ENCODE data around the gene PLD1. TPM values are rescaled to one million over a fixed set of nuclear protein-coding genes. Genes with fewer than 3 reads are reported as not detected.

PLD1 gene
- total RNA-seq, 4 donors from 2014 or later = 30.9 to 67.9 (median 56.0) TPM

DNA sequence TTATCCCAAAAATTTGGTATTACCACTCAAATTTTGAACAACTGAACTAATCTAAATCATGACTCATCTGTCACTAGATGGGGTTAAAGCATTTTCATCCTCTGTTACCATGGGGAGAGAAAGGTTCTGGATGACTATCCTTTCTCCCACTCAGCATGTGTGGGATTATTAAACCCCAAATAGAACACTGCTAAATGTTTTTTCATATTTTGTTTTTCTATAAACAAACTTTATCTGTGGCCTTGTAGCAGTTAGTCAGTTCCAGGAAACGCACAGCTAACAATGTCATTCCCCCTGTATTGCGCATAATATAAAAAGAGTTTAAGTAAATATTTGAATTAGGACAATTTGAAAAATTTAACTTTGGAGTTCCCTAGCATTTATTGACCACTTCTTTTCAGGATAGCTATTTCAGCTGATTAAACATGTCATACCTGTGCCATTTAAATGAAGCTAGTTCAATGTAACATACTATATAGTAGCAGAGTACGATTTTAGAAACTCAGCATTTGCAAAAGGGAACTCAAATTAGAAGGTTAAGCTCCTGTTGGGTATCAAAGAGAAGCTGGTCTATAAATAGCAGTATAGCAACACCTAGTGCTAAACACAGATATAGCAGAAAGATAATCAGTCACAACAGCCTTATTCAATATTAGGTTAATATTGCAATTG lies 23.6 kb upstream of the PLD1 start:
- no peaks in the 10 kb centered on the region for H3K27me3 ChIP-seq
- no peak for TF ChIP-seq POLR2A (IDR thresholded peaks at IDR 0.05)
- TF ChIP-seq, protein P1, sequence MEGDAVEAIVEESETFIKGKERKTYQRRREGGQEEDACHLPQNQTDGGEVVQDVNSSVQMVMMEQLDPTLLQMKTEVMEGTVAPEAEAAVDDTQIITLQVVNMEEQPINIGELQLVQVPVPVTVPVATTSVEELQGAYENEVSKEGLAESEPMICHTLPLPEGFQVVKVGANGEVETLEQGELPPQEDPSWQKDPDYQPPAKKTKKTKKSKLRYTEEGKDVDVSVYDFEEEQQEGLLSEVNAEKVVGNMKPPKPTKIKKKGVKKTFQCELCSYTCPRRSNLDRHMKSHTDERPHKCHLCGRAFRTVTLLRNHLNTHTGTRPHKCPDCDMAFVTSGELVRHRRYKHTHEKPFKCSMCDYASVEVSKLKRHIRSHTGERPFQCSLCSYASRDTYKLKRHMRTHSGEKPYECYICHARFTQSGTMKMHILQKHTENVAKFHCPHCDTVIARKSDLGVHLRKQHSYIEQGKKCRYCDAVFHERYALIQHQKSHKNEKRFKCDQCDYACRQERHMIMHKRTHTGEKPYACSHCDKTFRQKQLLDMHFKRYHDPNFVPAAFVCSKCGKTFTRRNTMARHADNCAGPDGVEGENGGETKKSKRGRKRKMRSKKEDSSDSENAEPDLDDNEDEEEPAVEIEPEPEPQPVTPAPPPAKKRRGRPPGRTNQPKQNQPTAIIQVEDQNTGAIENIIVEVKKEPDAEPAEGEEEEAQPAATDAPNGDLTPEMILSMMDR (IDR thresholded peaks at IDR 0.05) = peak in 5 of 6 experiments; percentile 22 to 72 (median 60)
- H3K36me3 ChIP-seq = no peaks in the 10 kb centered on the region
- no peaks in the 10 kb centered on the region for H3K9me3 ChIP-seq
- peaks cover 0 to 43% (median 19%) of the 10 kb centered on the region in 3 donors for H3K4me1 ChIP-seq
- intact Hi-C loops (cut with DNase I) = loop anchor here (10.0 kb wide), 1 partner anchor 189 kb away; no protein-coding TSS in a partner anchor
- H3K27ac ChIP-seq = peak overlapping the region in 2 of 4 donors; percentile 6 to 52
- no peak overlapping the region for H3K4me3 ChIP-seq
- 35 to 63% methylated on average over 3 of the region's 3 CpGs for WGBS, 2 donors
- DNase-seq = no peak

DNA sequence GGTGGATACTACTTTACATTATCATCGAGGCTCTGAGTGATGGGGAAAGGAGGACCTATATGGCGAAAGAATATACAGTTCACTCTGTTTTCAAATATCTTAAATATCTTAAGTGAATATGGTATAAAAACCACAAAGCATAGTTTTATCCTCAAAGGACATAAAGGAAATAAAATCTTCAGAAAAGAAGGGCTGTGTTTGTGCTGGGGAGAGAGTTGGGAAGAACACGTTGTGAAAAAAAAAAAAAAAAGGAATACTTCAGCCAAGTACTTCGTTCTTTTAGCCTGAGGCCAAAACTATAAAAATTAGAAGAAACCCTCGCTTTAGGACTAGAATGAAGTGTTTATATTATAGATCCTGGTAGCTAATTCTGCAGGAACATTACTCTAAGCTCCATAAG lies 22.7 kb upstream of the PLD1 start:
- H3K9me3 ChIP-seq = no peaks in the 10 kb centered on the region
- intact Hi-C loops (cut with DNase I) = loop anchor here (10.0 kb wide), 1 partner anchor 188 kb away; no protein-coding TSS in a partner anchor
- no peaks in the 10 kb centered on the region for H3K36me3 ChIP-seq
- no peaks in the 10 kb centered on the region for H3K27me3 ChIP-seq
- H3K27ac ChIP-seq = peak overlapping the region in 1 of 4 donors; percentile 52
- H3K4me3 ChIP-seq = no peak overlapping the region
- TF ChIP-seq, protein P1 (IDR thresholded peaks at IDR 0.05) = no peak
- TF ChIP-seq POLR2A (IDR thresholded peaks at IDR 0.05) = no peak
- WGBS, 2 donors = 47 to 50% methylated on average over 5 of the region's 5 CpGs
- DNase-seq = no peak
- peaks cover 0 to 39% (median 20%) of the 10 kb centered on the region in 3 donors for H3K4me1 ChIP-seq

DNA sequence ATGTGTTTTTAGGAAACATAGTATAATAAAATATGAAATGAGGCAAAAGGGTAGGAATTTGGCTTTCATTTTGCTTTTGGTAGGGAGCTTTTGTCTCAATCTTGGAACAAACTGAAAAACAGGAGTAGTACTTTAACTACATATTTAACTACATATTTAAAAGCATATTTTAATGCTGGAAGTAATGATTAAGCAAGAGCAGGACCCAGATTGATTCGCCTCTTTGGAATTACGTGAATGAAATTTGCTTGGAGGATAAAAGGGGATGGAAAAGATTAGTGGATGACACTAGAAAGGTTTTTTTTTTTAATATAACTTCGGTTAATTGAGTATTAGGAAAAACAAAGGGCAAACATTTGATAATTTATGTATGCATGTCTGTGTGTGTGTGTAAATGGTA lies 21.7 kb upstream of the PLD1 start:
- H3K27ac ChIP-seq = no peak overlapping the region
- TF ChIP-seq POLR2A (IDR thresholded peaks at IDR 0.05) = no peak
- intact Hi-C loops (cut with DNase I) = loop anchor here (10.0 kb wide), 1 partner anchor 187 kb away; no protein-coding TSS in a partner anchor
- 49 to 61% methylated on average over 3 of the region's 3 CpGs for WGBS, 2 donors
- no peaks in the 10 kb centered on the region for H3K36me3 ChIP-seq
- no peak overlapping the region for H3K4me3 ChIP-seq
- DNase-seq = no peak
- peaks cover 0 to 39% (median 20%) of the 10 kb centered on the region in 3 donors for H3K4me1 ChIP-seq
- no peaks in the 10 kb centered on the region for H3K27me3 ChIP-seq
- no peaks in the 10 kb centered on the region for H3K9me3 ChIP-seq

DNA sequence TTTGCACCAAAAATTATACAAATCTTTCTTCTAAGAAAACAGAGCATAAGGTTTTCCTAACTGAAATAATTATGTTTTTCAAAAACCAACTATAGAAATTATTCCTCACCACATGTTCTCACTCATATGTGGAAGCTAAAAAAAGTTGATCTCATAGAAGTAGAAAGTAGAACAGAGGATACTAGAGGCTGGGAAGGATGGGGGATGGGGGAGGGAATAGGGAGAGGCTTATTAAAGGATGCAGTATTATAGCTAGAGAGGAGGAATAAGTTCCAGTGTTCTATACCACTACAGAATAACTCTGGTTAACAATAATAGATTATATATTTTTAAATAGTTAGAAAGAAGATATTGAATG lies 20.2 kb upstream of the PLD1 start:
- intact Hi-C loops (cut with DNase I) = loop anchor here (10.0 kb wide), 1 partner anchor 186 kb away; no protein-coding TSS in a partner anchor
- DNase-seq = no peak
- no peak overlapping the region for H3K4me3 ChIP-seq
- TF ChIP-seq, protein P1 (IDR thresholded peaks at IDR 0.05) = no peak
- H3K27ac ChIP-seq = peak overlapping the region in 3 of 4 donors; percentile 12 to 54 (median 18)
- no peaks in the 10 kb centered on the region for H3K36me3 ChIP-seq
- H3K4me1 ChIP-seq = peaks cover 0 to 43% (median 20%) of the 10 kb centered on the region in 3 donors
- H3K9me3 ChIP-seq = no peaks in the 10 kb centered on the region
- no peaks in the 10 kb centered on the region for H3K27me3 ChIP-seq

DNA sequence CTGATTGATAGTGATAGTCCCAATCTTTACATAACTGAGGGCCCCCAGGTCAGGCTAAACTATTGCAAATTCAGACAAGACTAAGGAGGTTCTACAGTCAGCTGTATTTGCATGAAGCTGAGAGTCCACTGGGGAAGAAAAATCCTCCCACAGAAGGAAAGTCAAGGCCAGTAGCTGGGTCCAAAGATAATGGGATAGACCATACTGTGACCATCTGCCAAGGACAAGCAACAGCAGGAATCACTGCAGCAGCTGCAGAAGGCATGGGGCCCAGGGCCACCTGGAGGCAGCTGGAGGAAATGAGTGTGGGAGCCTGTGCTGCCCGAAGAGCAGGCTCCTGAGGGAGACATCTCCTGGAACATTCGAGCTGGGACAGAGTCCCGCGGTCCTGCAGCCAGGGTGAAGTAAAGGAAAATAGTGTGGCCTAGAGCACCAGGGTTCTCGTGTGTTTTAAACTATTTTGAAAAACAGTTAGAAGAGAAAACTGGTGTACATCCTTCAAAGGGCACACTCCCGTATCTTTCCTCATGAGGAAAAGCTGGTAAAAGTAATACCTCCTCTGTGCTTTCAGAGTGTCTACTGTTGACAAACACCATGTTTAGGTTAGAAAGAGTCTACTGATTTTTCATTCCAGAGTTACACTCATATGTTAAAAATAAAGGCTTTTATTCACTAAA lies 19.7 kb upstream of the PLD1 start:
- DNase-seq = no peak
- TF ChIP-seq, protein P1 (IDR thresholded peaks at IDR 0.05) = peak in 5 of 6 experiments; percentile 61 to 89 (median 77)
- no peak for TF ChIP-seq POLR2A (IDR thresholded peaks at IDR 0.05)
- 14% methylated on average over 6 of the region's 6 CpGs for WGBS, 2 donors
- intact Hi-C loops (cut with DNase I) = loop anchor here (10.0 kb wide), 2 partner anchors 55 to 185 kb away; no protein-coding TSS in a partner anchor
- Histone ChIP-seq H3K4me1 (peaks cover 0 to 48% (median 22%) of the 10 kb centered on the region in 3 donors), H3K27me3 (no peaks in the 10 kb centered on the region), H3K27ac (peak overlapping the region; percentile 15 to 54 (median 24)), H3K9me3 (no peaks in the 10 kb centered on the region), H3K4me3 (no peak overlapping the region), H3K36me3 (no peaks in the 10 kb centered on the region)

All from esophagus squamous epithelium (tissue), 5 donors.